Activated CD4-positive, alpha-beta T cell treated with anti-CD3 and anti-CD28 coated beads, Interleukin-10, Interleukin-2, amounts not matched to agents 100 ng/mL and 50 ng/mL, durations not matched to agents 16 hours and 8 hours (primary cell): ENCODE results near the gene MFAP3.
"Not testable (repeated sequence)": the region's sequence is repeated elsewhere in the genome, so short reads cannot be mapped to it uniquely, and the experiment has no call there.

Experiments
- DNase-seq: peaks from one replicate; pipeline ENCODE4 v3.0.0-alpha.2; 2020

The MFAP3 gene

DNA sequence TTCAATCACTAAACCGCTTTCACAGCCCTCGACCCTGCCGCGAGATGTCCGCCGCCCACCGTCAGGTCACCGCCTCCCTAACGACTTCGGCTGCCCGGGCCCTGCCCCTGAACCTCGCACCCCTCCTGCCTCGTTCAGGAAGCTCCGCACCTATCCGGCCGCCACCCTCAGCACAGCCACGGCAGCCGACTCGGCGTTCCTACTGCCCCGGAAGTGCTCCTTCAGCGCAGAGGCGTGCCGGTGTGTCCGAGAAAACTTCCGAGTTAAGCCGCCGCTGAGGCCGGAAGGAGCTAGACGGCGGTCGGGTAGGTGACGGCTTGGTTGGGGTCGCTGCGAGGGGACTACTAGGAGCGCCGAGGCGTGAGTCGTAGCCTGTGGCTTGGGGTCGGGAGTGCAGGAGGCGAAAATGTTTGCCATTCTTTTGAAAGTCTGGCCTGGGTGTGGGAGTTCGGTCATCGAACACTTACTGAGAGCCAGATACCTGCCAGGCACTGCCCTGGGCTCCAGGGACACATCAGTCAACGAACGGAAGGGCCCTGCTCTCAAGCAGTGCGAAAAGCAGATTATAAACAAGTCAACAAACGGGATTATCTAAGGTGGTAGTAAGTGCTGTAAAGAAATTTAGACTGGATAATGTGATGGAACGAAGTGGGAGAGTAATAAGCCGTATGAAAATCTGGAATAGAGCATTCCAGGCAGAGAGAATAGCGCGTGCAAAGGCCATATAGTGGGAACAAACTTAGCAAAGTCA is at the start of gene MFAP3, which contains the start of gene FAM114A2:
TSS of gene MFAP3 (plus strand) at position 261 of the 751 bp plus-strand sequence. CDS start 10,756 bp downstream, outside the sequence.
TSS of gene FAM114A2 (minus strand) at position 204 of the 751 bp plus-strand sequence. CDS start 3,957 bp downstream, outside the sequence.
- DNase-seq, result peak; percentile 95

DNA sequence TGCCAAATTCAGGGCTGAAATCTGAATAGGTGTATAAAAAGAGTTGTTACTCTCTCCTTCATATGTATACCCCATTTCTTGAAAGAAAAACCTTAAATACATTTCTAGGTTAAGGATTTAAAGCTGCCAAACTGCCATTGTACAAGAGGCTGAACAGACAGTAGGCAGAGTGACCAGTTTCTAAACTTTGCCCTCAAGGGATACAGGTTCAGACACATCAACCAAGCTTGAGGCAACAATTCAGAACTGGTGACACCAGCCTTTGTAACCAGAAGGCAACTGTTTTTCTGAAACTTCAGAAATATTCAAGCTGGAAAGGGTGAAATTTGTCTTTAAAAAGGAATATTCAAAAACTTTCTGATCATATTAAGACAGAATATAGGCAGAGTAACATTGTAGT is 47.6 kb upstream of the MFAP3 start:
- no peak for DNase-seq

DNA sequence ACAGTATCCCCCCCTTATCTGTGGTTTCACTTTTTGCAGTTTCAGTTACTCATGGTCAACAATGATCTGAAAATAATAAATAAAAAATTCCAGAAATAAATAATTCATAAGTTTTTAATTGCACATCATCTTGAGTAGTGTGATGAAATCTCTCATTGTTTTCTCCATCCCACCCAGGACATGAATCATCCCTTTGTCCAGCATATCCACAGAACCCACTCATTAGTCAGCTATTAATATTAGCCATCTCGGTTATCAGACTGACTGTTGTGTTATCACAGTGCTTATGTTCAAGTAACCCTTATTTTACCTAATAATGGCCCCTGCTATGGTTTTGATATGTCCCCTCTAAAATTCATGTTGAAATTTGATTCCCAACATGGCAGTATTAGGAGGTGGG is 40.8 kb upstream of the MFAP3 start:
- no peak for DNase-seq

DNA sequence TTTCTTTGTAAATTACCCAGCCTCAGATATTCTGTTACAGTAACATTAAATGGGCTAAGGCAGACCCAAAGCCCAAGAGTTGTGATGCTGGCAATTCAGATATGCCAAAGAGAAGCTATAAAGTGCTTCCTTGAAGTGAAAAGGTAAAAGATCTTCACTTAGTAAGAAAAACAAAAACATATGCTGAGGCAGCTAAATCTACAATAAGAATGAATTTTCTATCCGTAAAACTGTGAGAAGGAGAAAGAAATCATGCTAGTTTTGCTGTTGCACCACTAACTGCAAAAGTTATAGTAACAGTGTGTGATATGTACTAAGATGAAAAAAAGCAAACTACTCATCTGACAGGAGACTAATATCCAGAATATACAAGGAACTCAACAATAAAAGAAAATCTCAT is 40.0 kb upstream of the MFAP3 start:
- DNase-seq, result no peak

DNA sequence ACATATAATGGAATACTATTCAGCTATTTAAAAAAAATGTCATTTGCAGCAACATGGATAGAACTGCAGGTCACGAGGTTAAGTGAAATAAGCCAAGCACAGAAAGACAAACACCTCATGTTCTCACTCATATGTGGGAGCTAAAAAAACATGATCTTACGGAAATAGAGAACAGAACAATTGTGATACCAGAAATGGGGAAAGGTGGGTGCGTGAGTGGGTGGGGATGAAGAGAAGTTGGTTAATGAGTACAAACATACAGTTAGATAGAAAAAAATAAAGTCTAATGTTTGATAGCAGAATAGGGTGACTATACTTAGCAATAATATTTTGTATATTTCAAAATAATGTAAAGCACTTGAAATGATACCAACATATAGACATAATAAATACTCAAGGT is 38.8 kb upstream of the MFAP3 start:
- no peak for DNase-seq

DNA sequence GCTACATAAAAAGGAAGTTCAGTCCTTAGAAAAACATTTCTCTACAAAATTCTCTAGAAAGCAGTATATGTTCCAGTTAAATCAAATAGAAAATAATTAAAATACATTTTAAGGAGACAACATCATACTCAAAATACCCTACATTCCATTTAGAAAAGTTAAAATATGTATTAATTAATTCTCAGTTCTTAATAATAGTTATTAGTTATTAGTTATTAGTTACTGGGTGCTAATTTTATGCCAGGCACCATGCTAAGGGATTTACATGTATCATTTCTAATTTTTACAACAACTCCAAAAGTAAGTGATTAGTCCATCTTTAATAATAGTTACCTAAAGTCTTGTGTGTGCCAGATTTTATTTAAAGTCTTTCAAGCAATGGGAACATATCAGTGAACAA is 38.1 kb upstream of the MFAP3 start:
- no peak for DNase-seq

DNA sequence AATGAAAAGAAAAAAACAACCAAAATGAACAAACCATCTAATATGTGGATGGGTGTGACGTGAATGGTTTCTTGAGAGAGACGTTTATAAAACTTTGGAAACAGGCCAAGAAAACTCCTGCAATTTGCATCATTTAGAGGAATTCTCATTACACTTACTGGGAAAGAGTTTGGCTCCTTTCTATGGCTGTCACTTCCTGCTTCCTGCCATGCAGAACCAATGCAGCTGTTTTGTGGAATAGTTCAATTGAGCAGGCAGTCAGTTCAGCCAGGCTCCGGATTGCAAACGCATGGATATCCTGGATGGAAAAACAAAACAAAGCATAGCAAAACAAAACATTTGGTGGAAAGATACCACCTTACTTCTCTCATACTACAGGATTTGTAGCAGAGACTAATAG is 36.7 kb upstream of the MFAP3 start:
- DNase-seq, result no peak

DNA sequence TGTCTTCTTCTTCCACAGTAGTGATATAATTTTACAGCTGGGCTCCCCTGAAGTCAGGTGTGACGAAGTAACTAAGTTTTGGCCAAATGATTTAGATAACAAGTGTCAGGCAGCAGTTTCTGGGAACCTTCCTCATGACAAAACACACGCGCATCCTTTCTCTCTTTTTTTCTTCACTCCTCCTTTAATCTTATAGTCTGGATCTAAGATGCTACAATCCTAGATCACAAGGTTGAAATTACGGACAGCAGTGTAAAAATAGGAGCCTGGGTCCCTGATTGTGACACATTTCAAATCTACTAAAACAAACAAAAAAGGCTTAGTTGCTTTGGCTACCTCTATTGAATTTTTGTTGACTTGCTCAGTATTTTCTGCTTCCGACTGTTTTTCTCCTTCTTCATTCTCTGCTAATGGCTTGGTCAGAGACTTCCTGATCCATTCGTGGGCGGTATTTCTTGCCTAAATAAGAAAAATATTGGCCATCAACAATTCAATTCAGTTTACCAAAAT is 36.2 kb upstream of the MFAP3 start:
- DNase-seq, result no peak

DNA sequence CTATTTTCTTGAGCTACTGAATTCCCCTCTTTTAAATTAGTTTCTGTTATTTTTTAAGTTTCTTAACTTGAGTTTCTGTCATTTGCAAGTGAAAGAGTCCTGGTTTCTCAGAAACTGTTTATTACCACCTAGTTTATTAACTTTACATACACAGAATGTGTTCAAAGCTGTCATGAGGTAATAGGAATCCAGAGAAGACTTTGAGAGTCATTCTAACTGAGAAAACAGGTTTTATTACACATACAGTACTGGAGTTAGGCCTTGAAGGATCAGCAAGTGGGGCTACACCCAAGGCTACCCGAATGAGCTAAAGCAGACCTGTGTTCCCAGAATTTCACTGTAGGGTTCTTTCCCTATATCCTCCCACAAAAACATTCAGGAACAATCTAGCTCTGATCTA is 33.1 kb upstream of the MFAP3 start:
- no peak for DNase-seq

DNA sequence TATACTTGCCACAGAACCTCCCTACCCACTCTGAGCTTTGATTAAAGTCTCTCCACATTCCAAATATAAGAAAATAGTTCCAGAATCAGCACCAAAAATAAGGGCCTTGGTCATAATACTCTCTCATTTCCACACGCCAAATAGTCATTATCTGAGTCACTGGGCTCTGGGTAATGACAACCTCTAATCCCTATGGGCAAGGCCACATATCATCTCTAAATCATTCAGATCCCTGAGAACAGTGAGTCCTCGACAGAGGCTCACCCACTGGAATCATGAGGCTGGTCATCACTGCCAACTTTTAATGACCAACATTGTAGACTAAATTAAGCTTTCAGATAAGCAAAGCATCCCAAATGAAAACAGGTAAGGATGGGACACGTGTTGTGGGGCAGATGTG is 28.1 kb upstream of the MFAP3 start:
- no peak for DNase-seq

DNA sequence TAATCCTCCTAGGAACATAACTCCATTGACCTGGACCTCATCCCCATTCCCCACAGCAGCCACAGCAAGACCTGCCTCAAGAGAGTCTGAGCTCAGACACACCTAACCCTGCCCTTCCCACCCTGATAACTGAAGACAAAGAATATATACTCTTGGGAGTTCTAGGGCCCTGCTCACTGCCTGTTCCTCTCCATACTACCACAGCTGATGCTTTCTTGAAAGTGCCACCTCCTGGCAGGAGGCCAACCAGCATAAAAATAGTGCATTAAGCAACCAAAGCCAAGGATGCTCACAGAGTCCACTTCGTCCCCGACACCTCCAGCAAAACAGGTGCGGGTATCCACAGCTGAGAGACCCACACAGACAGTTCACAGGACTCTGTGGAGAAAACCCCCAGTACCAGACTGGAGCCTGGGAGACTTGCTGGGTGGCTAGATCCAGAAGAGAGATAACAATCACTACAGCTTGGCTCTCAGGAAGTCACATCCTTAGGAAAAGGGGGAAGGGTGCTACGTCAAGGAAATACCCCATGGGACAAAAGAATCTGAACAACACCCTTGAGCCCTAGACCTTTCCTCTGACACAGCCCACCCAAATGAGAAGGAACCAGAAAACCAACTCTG is 23.6 kb upstream of the MFAP3 start:
- no peak for DNase-seq

DNA sequence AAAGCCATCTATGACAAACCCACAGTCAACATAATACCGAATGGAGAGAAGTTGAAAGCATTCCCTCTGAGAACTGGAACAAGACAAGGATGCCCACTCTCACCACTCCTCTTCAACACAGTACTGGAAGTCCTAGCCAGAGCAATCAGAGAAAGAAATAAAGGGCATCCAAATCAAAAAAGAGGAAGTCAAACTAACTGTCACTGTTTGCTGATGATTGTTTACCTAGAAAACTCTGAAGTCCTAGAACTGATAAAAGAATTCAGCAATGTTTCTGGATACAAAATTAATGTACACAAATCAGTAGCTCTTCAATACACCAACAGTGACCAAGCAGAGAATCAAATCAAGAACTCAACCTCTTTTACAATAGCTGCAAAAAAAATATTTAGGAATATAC is 19.8 kb upstream of the MFAP3 start:
- DNase-seq, result not testable (repeated sequence)

DNA sequence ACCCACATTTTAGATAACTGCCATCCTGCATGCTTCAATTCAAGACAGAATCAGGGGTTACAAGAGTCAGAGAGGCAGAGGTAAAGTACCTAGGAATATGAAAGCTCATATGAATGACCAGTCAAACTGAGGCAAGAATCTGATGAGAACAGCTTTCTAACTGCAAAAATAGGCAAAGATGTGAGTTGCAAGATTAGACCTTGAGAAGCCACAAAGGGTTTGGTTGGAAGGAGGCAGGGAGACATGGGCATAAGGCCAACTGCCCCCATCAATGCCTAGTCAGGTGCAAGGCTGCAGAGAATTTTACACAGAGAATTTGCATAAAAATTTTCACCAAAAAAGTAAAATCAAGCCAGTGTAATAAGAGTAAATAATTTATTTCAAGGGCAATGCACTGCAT is 12.8 kb upstream of the MFAP3 start:
- DNase-seq, result no peak

DNA sequence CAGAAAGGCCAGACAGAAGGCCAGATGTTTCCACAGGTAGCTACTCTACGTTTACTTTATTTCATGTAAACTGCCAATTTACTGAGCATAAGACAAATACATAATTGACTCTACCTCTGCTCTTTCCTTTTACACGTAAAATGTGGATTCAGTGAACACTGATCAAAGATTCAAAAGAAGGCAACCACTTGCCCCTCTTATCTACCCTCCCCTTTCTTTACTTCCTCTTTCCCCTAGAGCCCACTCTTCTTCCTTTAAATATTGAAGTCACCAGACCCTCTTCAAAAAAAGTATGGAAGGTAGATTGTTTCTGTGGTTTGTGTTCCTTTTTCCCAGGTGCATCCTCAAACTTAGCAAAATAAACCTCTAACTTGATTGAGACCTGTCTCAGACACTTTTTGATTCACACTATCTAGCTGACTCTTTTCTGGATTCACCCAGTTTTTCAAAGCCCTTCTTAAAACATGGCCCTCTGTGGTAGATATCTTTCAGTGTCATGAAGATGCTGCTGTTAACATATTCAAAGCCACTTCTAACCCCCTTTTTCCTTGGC is 6.8 kb upstream of the MFAP3 start:
- no peak for DNase-seq

DNA sequence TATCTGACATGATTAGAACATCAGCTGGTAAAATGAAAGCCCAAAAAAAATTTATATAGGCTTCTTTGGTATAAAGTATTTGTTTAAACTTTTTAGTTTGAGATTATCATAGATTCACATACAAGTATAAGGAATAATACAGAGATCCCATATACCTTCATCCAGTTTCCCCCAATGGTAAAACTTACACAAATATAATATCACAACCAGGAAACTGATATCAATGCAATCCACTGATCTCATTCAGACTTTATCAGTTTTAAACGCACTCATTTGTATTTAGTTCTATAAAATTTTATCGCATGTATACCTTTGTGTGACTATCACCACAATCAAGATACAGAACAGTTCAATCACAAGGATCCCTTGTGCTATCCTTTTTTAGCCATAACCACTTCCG is 3.8 kb upstream of the MFAP3 start:
- no peak for DNase-seq

DNA sequence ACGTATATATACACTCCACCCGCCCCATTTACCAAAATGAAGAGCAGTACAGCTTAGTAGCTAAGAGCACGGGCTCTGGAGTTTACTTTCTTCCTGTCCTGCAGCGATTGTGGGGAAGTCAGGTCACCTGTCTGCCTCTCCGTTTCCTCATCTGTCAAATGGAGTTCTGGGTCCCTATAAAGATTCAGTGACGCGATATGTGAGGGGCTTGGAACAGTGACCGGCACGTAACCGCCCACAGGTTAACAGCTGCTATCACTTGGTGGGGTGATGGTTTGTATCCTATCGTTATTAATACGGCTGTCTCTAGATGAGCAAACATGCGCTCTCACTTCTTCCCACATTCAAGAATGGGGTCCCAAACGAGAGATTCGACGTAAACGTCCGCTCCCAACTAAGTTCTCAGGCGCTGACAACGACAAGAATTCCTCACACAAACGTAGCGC is 483 bp upstream of the MFAP3 start:
- DNase-seq, result peak; percentile 63

DNA sequence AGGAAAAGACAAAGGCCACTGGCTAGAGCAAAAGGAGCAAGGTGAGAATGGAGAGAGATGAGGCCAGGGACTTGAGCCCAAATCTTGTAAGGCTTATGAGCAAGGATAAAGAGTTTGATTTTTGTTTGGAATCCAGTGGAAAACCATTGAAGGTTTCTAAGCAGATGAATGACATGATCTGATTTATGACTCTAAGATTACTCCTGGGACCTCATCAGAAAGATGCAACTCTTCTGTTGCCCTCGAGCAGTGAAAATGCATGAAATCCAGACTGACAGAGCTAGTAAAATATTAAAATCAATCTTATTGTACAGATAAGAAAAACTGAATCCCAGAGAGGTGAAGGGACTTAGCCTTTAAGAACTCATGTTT is 677 bp downstream of the MFAP3 start:
- DNase-seq, result no peak

DNA sequence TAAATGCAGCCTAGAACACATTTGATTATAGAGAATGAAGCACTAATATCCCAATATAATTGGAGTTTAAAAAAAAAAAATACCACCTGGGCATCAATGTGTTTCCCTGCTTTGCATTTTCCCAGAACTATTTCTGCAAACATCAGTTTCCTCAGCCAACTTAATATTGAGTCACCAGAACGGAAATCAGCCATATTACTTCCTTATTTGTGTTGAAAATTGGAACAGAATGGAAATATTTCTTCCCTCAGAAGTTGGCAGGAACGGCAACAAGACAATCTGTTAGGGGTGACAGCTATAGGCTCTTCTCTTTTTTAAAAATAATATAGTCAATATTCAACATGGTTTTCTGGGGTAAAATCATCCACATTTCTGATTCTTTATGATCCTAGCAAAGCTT is 4.0 kb downstream of the MFAP3 start:
- DNase-seq, result no peak

DNA sequence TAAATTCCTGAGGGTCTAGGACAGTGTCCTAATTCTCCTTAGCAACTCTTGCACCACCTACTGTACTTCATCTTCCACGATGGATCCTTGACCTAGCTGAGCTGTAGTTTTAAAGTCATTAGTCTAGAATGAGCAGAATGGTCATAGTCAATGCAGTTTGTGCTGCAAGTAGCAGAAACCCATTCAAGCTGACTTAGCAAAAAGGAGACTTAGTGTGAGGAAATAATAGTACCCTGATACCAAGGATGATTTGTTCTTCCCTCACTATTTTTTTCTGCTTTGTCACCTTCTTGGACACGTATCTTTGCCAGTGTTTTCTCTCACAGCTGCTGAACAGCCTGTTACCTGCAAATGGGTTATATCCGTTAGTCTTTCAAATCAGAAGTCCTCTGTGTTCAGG is 5.3 kb downstream of the MFAP3 start:
- no peak for DNase-seq

DNA sequence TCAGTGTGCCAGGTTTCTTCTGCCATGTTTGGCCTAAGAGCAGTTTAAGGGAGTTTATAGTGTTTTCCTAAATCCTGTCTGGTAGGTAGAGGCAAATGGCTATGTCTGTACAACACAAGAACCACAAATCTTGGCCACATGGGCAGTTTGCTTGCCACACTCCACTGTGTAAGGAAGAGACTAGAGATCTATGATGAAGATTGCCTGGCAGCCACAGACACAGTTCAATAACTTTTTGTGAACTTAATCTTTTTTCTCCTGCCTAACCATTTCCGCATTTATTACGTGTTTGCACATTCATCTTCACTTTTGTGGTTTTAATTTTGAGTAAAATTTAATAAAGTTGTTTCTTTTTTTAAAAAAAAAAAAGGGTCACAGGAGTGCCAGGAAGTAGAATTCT is 5.8 kb downstream of the MFAP3 start:
- DNase-seq, result no peak

DNA sequence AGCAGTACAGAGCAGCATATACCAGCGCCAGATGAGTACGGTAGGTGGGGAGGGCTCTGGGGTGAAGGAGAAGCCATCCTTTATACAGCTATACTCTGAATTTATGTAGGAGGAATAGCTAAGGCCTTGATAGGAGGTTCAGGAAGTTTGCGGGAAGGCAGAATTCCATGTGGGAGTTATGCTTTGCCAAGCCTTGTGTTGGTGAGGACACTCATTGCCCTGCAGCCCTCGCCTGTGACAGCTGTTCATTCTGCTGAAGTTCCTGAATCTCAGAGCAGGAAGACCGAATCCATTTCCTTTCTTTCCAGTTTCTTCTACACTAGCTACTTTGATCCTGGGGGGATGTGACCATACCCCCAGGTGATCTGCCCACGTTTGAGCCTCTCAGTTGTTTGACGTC is 7.7 kb downstream of the MFAP3 start:
- no peak for DNase-seq

DNA sequence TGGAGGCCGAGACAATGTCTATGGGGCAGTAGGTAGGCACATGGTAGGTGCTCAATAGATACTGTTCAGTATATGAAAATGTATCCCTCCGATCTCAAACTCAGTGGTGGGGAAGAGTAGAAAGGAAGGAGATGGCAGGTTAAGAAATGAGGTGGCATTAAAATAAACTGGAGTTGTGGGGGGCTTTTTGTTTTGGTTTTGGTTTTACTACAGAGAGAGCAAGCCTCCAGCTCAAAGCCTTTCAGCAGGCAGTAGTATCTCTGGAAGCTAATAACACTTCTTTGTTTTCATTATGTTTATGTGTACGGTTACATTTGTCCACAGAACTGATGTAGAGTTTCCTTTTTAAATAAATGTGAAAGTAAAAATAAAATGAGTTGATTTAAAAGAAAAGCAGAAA is 8.6 kb downstream of the MFAP3 start:
- DNase-seq, result no peak

DNA sequence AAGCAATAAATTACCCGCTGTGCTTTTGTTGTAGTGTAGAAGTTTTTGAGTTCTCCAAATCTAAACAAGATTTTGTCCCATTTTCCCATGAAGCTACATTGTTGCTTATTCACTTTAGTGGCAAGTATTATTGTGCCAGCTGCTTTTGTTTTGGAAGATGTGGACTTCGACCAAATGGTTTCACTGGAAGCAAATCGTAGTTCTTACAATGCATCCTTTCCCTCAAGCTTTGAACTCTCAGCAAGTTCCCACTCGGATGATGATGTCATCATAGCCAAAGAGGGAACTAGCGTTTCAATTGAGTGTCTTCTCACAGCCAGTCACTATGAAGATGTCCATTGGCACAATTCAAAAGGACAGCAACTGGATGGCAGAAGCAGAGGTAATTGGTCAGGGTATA is 10.9 kb downstream of the MFAP3 start:
- DNase-seq, result no peak

DNA sequence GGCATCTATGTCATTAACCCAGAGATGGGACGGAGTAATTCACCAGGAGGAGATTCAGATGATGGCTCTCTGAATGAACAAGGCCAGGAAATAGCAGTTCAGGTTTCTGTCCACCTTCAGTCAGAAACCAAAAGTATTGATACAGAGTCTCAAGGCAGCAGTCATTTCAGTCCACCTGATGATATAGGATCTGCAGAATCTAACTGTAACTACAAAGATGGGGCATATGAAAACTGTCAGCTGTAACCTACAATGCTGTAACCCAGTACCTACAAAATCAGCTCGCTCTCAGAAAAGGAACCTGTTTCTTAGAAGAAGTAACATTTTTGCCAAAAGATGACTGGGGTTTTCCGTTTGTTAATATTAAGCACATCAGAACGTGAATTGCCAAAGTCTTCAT is 14.7 kb downstream of the MFAP3 start:
- DNase-seq, result peak; percentile 21
